HEK293T (cell line): Measurements from ENCODE around the gene SMAD5.

Experiments used
- BHLHE40 ChIP-seq: fragments of 450-650 bp; IDR thresholded peaks from 2 replicates; pipeline ENCODE4 v1.6.1; 2016; ENCODE audit warnings: mild to moderate bottlenecking, moderate library complexity, borderline replicate concordance
- FOXA1 ChIP-seq: fragments of 450-650 bp; IDR thresholded peaks from 2 replicates; pipeline ENCODE4 v1.6.1; 2016; ENCODE audit warnings: mild to moderate bottlenecking
- FOXM1 ChIP-seq: fragments of 450-650 bp; IDR thresholded peaks from 2 replicates; pipeline ENCODE4 v1.6.1; 2017; ENCODE audit warnings: mild to moderate bottlenecking, borderline replicate concordance
- SP1 ChIP-seq: fragments of 450-650 bp; IDR thresholded peaks from 2 replicates; pipeline ENCODE4 v1.6.1; 2017
- TARDBP ChIP-seq: fragments of 450-650 bp; IDR thresholded peaks from 2 replicates; pipeline ENCODE4 v1.6.1; 2016
- ZNF384 ChIP-seq: fragments of 450-650 bp; IDR thresholded peaks from 2 replicates; pipeline ENCODE4 v1.6.1; 2016

DNA sequence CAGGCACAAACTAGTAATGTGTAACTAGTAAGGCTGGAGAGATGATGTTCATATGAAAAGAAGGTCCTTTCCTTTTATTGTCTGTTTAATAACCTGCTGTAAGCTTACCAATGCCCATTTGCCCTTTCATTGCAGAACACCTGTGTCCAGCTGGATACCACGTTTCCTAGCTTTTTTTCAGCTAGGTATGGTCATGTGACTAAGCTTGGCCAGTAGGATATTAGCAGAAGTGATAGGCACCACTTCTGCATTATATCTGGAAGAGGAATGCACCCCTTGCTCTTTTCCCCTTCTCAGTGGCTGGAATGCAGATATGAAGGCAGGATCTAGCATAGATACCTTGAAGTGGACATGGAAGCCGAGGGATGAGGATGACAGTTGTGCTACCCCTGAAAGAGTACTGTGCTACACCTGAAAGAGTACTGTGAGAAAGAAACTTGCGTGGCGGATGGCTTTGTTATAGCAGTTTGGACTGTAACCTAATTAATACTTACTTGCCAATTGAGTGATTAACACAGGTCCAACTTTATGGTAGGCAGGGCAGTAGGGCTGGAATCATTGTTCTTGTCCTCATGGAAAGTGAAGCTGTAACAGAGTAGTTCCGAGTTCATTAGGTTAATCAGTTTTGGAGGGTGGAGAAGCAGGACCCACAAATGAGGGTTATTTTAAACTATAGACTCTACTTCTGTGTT, 53.5 kb downstream of the SMAD5 start:
- no peak for TF ChIP-seq ZNF384
- no peak for TF ChIP-seq FOXM1
- TF ChIP-seq BHLHE40 = no peak
- no peak for TF ChIP-seq TARDBP
- TF ChIP-seq SP1 = no peak
- no peak for TF ChIP-seq FOXA1
